Jurkat, Clone E6-1 (cell line): ENCODE results near the gene VCL. TPM values are rescaled to one million over a fixed set of nuclear protein-coding genes. Genes with fewer than 3 reads are reported as not detected.
A peak's percentile ranks its signal among the peaks of the same experiment; 100 is the strongest.
"Not testable (repeated sequence)": the region's sequence is repeated elsewhere in the genome, so short reads cannot be mapped to it uniquely, and the experiment has no call there.

Source experiments
- DNase-seq: peaks from one replicate; pipeline ENCODE4 v3.0.0-alpha.2; 2011; ENCODE audit warnings: low read depth, low spot score
- H3K4me3 ChIP-seq: 2 replicates; pipeline ENCODE4 v1.5.1; 2011; ENCODE audit warnings: mild to moderate bottlenecking, low read length, control low read depth, moderate library complexity
- polyA plus RNA-seq: library from polyadenylated mRNA; unstranded; fragments of >200 nt; gene quantifications from one replicate; pipeline ENCODE4 v1.2.1, GENCODE V29; 2012; ENCODE audit warnings: missing spikeins; ENCODE audit not compliant: insufficient read length, insufficient read depth

Gene VCL
- 10.5 TPM for polyA plus RNA-seq

GRCh38 chr10:73997787-73998622 is at the start of gene VCL:
TSS of gene VCL (plus strand) at chr10:73998116. CDS start at chr10:73998208, 92 bp downstream.
- DNase-seq, result peak; percentile 82

GRCh38 chr10:73948947-73949633 is 48.8 kb upstream of the VCL start:
- DNase-seq, result no peak
- H3K4me3 ChIP-seq, result no peak overlapping the region

More at GRCh38 chr10:73997787-73998622, at the start of gene VCL:
- peak within 1 kb of the TSS; percentile 75 for H3K4me3 ChIP-seq

- DNase-seq, result no peak
- H3K4me3 ChIP-seq, result no peak overlapping the region
Observed at GRCh38 chr10:73950155-73950948, 47.6 kb upstream of the VCL start.

DNA sequence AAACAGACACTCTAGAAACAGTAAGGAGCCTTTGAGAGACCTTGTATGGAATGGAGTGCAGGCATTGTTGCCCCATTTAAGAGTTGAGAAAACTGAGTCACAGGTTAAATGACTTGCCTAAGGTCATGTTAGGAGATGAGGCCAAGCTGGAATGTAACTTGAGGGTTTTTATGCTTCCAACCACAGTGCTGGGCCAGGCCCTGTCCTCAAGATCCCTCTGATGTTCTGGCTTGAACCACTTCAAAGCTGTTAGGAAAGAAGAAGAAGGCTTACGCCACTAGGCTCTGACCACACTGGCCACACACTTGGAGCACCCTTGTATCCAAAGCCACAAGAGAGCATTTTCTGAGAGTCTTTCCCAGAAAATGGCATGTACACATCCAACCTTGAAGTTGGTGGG is 44.3 kb upstream of the VCL start:
- H3K4me3 ChIP-seq, result no peak overlapping the region
- no peak for DNase-seq

DNA sequence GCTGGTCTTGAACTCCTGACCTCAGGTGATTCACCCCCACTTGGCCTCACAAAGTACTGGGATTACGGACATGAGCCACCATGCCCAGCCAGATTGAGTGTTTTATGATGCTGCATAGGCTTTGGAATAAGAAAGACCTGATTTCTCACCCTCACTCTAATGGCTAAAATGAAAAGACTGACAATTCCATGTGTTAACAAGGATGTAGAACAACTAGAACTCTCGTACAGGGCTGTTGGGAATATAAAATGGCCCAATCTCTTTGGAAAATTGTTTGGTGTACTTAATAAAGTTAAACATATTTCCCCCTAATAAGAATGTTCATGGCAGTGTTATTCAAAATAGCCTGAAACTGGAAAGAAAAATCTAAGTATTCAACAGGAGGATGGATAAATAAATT is 43.2 kb upstream of the VCL start:
- DNase-seq, result no peak
- no peak overlapping the region for H3K4me3 ChIP-seq

GRCh38 chr10:73955719-73956118 is 42.2 kb upstream of the VCL start:
- H3K4me3 ChIP-seq, result no peak overlapping the region
- no peak for DNase-seq

- peak overlapping the region; percentile 18 for H3K4me3 ChIP-seq
Observed at GRCh38 chr10:73956476-73957359, 41.2 kb upstream of the VCL start.

DNA sequence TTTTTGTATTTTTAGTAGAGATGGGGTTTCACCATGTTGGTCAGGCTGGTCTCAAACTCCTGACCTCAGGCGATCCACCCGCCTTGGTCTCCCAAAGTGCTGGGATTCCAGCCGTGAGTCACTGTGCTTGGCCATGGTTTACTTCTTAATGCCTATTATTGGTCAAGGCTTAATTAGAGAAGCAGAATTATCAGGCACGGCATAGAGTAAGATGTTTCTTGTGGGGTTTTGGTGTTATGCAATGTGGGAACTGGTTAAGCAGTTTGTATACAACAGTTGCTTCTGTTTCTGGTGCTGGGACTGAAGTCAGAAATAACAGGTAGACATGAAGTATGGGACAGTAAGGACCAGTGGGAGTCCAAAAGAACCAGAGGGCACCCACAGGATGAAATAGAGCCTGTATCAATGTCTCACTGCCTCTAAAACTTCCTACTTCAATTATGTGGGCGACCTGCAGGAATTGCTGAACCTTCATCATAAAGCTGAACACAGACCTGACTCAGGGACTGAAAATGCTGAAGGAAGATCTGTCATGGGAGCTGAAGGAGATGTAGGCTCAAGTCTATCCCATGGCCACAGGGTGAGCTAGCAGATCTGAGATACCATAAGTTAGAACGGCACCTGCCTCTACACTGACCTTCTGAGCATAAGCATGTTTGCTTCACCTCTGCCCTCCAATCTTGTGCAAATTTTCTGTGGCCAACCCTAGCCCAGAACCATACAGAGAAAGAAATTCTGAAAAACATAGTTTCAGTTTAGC is 38.3 kb upstream of the VCL start:
- H3K4me3 ChIP-seq, result no peak overlapping the region
- DNase-seq, result no peak

More at GRCh38 chr10:73956476-73957359, 41.2 kb upstream of the VCL start:
- DNase-seq, result peak; percentile 84

- H3K4me3 ChIP-seq, result no peak overlapping the region
- no peak for DNase-seq
Observed at GRCh38 chr10:73962386-73962785, 35.5 kb upstream of the VCL start.

- DNase-seq, H3K4me3 ChIP-seq: not testable (repeated sequence)
Observed at GRCh38 chr10:73963533-73963932, 34.4 kb upstream of the VCL start.

- no peak overlapping the region for H3K4me3 ChIP-seq
- no peak for DNase-seq
Observed at GRCh38 chr10:73964743-73965142, 33.2 kb upstream of the VCL start.

- not testable (repeated sequence) for H3K4me3 ChIP-seq, DNase-seq
Observed at GRCh38 chr10:73965267-73965889, 32.5 kb upstream of the VCL start.

GRCh38 chr10:73965890-73966768 is 31.8 kb upstream of the VCL start:
- DNase-seq, result no peak

DNA sequence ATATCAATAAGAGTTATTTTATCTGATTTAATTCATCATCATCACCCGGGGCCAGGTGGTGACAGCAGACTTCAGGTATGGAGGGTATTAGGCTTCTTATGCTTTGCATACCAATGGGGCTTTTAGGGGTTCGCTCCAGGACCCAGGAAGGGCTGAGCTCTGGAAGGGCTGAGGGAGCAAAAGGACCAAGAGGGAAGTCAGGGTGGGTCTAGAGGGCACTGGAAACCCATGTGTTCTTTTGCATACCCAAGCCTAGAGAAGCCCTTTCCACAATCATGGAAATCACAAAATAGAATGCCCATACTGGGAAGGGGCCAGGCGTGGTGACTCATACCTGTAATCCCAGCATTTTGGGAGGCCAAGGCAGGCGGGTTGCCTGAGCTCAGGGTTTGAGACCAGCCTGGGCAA is 30.9 kb upstream of the VCL start:
- H3K4me3 ChIP-seq, result no peak overlapping the region
- no peak for DNase-seq

More at GRCh38 chr10:73965890-73966768, 31.8 kb upstream of the VCL start:
- H3K4me3 ChIP-seq, result no peak overlapping the region

GRCh38 chr10:73967544-73967943 is 30.4 kb upstream of the VCL start:
- DNase-seq, result no peak
- H3K4me3 ChIP-seq, result no peak overlapping the region

DNA sequence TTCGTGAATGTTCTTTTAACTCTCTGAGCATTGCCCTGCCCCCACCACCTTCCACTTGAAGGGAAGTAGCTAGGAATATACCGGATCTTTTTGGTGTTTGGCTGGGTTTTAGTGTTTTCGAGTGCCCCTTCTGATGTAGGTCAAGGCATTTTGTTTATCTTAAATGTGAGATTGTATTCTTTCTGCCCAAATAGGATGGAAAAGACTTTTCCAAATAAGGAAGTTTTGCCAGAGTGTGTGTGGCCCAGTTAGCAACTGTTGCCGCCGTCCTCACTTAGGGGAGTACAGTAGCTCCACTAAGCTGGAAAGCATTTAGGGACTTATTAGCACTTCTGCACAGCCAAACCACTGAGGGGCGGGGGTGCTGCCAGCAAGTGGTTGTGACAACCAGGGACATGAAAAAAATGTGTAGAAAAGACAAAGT is 29.8 kb upstream of the VCL start:
- DNase-seq, result no peak
- no peak overlapping the region for H3K4me3 ChIP-seq
